ENCODE results near the gene ERAP2.
"Not testable (repeated sequence)": the region's sequence is repeated elsewhere in the genome, so short reads cannot be mapped to it uniquely, and the experiment has no call there.

ERAP2 gene

GRCh38 chr5:96863949-96864584 lies 12.2 kb upstream of the ERAP2 start:
- DNase-seq (ENCODE audit: low read depth): no peak

DNA sequence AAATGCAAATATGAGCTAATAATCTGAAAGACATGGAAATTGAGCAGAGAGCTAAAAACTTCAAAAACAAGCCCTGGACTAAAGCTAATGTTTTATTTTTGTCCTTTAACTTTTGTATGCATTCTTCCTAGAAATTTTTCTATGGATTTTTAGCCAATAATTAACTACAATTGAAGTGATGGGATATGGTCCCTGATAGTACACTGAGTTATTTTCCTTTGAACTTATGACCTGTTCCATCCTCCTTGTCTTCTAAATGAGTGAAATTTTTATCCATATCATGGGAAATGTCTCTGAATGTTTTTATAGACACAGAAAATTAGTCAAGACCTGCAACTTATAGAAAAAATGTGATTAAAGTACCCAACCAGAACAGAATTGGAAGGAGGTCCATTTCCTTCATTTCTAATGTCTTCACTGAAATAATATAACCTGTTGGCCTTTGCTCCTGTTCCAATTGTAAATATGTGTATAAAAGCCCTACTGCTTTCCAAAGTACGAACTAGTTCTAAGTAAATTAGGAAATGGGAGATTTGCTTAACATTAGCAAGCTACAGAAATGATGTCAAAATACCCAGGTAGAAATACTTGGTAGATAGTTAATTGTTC lies 11.3 kb upstream of the ERAP2 start:
- no peak for DNase-seq (ENCODE audit: low read depth)

DNA sequence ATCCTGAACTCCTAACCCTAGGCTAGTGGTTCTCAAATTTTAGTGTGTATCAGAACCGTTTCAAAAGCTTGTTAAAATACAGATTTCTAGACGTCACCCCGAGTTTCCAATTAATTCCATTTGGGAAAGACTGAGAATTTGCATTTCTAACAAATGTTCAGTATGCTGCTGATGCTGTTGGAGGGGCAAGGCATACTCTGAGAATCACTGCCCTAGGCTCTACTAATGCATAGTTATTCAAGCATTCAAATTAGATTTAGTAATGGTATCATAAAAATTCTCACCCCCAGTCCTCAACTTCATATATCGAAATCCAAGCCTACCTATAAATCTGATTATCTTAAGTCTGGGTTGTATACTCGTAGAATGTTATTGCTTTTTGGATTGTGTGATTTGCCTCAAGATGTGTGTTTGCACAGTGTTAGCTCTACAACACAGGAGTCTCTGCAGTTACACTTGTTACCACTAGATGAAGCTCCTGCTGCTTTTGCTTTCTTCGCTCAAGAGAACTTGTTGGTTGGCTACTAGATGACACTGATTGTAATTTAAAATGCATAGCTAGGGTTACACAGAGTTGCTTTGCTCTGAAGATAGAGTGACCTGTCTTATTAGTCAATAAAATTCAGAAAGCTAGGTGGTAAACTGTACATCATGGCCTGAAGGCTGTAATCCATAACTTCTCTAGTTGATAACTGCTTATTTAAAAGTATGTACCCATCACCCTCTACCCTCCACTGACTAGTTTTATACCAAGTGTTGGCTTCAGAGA lies 7.5 kb upstream of the ERAP2 start:
- no peak for DNase-seq (ENCODE audit: low read depth)

DNA sequence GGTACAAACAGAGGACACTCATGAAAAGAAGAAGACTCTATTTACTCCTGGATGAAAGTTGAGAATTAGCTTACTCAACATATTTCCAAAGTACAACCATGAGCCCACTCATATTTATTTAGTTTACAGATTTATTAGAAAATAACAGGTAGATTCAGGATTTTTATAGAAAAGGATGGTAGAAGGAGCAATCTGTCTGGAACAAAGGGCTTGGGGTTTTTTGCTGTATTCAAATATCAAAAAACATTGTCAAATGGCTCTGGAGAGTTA lies 7.0 kb upstream of the ERAP2 start:
- DNase-seq (ENCODE audit: low read depth): no peak

- DNase-seq (ENCODE audit: low read depth): no peak
Observed at GRCh38 chr5:96870094-96871026, 5.9 kb upstream of the ERAP2 start.

DNA sequence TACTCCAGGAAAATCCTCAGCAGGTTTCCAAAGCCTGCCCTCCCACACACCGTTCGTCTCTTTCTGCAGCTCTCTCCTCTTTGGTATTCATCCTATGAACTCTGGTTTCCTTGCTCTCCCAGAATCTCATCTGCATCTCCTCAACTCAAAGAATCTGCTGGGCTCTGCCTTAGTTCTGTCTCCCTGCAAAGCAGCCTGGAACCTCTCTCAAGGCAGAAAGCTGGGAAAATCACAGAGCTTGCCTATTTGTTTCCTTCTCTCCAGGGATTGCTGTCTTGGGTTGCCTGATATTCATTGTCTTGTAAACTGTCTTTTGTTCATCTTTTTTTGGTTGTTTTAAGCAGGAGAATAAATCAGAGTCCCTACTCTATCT lies 5.3 kb upstream of the ERAP2 start:
- no peak for DNase-seq (ENCODE audit: low read depth)

- DNase-seq (ENCODE audit: low read depth): no peak
Observed at GRCh38 chr5:96871686-96872085, 4.6 kb upstream of the ERAP2 start.

GRCh38 chr5:96873449-96873848 lies 2.9 kb upstream of the ERAP2 start:
- no peak for DNase-seq (ENCODE audit: low read depth)

GRCh38 chr5:96874631-96875030 lies 1.7 kb upstream of the ERAP2 start:
- DNase-seq (ENCODE audit: low read depth): no peak

DNA sequence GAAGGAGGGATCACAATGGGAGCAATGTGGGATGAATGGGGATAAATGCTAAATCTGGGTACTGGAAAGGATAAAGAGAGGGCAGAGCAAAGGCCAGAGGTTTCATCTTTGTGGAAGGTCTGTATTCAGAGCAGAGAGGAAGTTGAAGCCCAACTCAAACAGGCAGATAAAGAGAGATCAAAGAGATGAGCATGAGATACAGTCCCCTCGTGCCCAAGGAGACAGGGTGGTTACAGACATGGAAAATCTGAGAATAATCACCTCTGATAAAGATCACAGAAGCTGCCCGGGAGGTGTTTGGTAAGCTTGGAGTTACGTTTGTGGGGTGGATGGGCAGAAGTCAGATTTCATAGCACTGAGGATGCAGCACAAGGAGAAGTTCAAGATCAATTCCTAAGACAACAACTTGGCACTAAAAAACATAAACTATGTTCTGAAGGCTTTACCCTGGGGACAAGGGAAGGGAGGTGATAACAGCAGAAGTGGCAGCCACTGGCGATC lies 459 bp upstream of the ERAP2 start:
- DNase-seq (ENCODE audit: low read depth): no peak

- DNase-seq (ENCODE audit: low read depth): not testable (repeated sequence)
Observed at GRCh38 chr5:96876977-96877469, 723 bp downstream of the ERAP2 start.

DNA sequence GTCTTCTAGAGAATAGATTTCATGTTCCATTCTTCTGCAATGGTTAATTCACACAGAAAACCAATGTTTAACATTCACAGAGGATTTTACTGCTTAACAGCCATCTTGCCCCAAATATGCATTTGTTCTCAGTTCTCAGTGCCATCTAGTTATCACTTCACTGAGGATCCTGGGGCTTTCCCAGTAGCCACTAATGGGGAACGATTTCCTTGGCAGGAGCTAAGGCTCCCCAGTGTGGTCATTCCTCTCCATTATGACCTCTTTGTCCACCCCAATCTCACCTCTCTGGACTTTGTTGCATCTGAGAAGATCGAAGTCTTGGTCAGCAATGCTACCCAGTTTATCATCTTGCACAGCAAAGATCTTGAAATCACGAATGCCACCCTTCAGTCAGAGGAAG lies 3.4 kb downstream of the ERAP2 start:
- no peak for DNase-seq (ENCODE audit: low read depth)

GRCh38 chr5:96880444-96881164 lies 4.3 kb downstream of the ERAP2 start:
- no peak for DNase-seq (ENCODE audit: low read depth)

DNA sequence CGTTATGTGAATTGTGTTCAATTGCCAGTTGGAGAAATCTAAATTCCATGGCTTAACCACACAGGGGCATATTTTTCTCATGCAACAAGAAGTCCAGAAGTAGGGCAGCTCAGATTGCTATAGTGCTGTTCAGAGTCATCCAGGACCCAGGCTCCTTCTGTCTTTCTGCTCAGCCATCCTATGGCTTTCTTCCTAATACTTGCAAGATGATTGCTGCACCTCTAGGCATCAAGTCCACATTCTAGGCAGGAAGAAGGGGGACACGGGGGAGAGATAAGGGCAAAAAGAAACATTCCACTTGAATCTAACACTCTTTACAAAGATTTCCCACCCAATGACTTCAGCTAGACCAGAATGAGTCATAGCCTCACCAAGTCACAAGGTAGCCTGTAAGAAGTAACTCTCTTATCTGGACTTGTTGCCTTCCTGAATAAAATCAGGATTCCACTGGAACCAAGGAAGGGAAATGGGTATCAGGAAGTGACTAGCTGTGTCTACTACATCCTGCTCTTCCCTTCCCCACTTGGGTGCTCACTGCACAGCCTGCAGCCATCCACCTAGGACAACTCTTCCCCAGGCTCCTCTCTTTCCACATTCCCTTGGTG lies 5.3 kb downstream of the ERAP2 start:
- DNase-seq (ENCODE audit: low read depth): no peak

GRCh38 chr5:96883871-96884270 lies 7.6 kb downstream of the ERAP2 start:
- no peak for DNase-seq (ENCODE audit: low read depth)

- no peak for DNase-seq (ENCODE audit: low read depth)
Observed at GRCh38 chr5:96884995-96885394, 8.7 kb downstream of the ERAP2 start.

DNA sequence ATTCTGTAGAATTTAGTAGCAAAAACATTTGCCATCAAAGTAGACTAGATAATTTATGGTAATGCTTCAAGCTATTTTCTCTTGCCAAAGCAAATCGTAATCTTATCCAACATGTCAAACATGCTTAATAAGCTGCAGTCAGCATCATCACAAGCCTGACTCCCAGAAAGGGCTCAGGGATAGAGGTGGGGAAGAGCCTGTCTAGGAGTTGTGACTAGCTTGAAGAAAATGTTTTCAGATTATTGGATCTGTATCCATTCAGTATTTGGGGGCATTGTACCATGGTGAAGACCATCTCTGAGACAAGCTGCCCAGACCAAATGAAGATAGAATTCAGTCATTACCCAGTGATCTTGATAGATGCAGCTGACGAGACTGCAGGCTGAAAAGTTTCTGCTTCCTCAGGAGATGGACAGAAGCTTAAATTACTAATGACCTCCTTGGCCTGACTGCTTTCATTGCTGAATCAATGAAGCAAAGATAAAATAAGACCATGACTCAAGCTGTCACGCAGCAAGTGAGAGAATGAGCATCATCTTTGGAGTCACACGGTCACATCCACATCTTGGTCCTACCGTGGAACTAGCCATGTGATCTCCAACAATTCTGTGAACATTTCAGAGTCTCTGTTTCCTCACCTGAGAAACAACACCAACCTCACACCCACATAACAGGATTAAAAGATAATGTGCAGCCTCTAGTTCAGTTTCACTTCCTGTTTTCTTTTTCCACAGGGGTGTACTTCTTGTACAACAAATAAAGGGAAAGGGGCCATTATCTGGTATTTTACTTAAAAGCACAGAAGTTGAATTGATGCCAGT lies 9.4 kb downstream of the ERAP2 start:
- DNase-seq (ENCODE audit: low read depth): no peak

DNA sequence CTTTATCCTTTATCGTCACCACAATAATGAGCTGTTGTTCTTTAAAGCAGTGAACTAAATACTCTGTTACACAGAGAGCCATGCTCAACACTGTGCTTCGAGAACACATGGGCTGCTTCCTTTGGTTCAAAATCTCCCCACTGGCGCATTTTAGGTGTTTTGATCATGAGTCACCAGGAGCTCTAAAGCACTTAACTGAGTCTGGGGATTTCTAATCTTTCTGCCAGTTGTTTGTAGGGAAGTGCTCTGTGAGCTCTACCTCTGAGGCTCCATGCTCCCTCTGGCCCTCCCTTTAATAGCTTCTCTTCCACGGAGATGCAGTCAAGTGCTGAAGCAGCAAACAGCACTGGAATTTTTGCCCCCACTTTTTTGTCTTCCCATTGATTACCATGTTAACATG lies 17.0 kb downstream of the ERAP2 start:
- no peak for DNase-seq (ENCODE audit: low read depth)

DNA sequence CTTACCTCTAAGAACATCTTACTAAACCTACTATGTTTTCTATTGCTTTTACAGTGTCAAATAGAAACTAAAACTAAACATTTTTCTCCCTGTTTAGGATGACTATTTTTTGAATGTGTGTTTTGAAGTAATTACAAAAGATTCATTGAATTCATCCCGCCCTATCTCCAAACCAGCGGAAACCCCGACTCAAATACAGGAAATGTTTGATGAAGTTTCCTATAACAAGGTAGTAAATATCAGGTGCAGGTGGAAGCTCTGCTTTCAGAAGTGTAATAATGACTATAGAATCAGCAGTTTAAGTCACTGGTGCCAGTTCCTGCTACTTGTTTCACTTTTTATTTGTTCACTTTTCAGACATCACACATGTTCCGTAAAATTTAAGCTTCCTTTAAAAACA lies 20.0 kb downstream of the ERAP2 start:
- DNase-seq (ENCODE audit: low read depth): no peak

GRCh38 chr5:96896806-96897205 lies 20.5 kb downstream of the ERAP2 start:
- DNase-seq (ENCODE audit: low read depth): no peak
